ENCODE data around the gene ARMC2.
"Not testable (repeated sequence)": the region's sequence is repeated elsewhere in the genome, so short reads cannot be mapped to it uniquely, and the experiment has no call there.

Gene ARMC2

GRCh38 chr6:108878942-108879341 lies 30.7 kb downstream of the ARMC2 start:
- Histone ChIP-seq H3K27ac (ENCODE audit: low read depth in 2 of 2, low read length in 2 of 2) (no peak overlapping the region), H3K9ac (ENCODE audit: low read depth in 1 of 2, low read length in 2 of 2) (no peak overlapping the region), H3K4me3 (ENCODE audit: low read length in 2 of 2) (no peak overlapping the region), H3K27me3 (ENCODE audit: control insufficient read depth in 2 of 2, insufficient read depth in 2 of 2, low read length in 2 of 2) (no peaks in the 10 kb centered on the region), H3K9me3 (ENCODE audit: control insufficient read depth in 2 of 2, low read length in 2 of 2) (no peaks in the 10 kb centered on the region), H3K36me3 (ENCODE audit: control insufficient read depth in 2 of 2, insufficient read depth in 2 of 2, low read length in 2 of 2) (no peaks in the 10 kb centered on the region), H3K4me1 (ENCODE audit: control insufficient read depth in 2 of 2, insufficient read depth in 2 of 2, low read length in 2 of 2) (peaks cover 2 to 3% of the 10 kb centered on the region in 2 donors)

GRCh38 chr6:108883172-108883571 lies 35.0 kb downstream of the ARMC2 start:
- Histone ChIP-seq H3K4me3 (ENCODE audit: low read length in 2 of 2) (no peak overlapping the region), H3K9me3 (ENCODE audit: control insufficient read depth in 2 of 2, low read length in 2 of 2) (no peaks in the 10 kb centered on the region), H3K27ac (ENCODE audit: low read depth in 2 of 2, low read length in 2 of 2) (peak overlapping the region in 1 of 2 donors; percentile 12), H3K27me3 (ENCODE audit: control insufficient read depth in 2 of 2, insufficient read depth in 2 of 2, low read length in 2 of 2) (no peaks in the 10 kb centered on the region), H3K9ac (ENCODE audit: low read depth in 1 of 2, low read length in 2 of 2) (no peak overlapping the region), H3K36me3 (ENCODE audit: control insufficient read depth in 2 of 2, insufficient read depth in 2 of 2, low read length in 2 of 2) (no peaks in the 10 kb centered on the region), H3K4me1 (ENCODE audit: control insufficient read depth in 2 of 2, insufficient read depth in 2 of 2, low read length in 2 of 2) (no peaks in the 10 kb centered on the region)

- Histone ChIP-seq H3K36me3 (ENCODE audit: control insufficient read depth in 2 of 2, insufficient read depth in 2 of 2, low read length in 2 of 2) (no peaks in the 10 kb centered on the region), H3K4me3 (ENCODE audit: low read length in 2 of 2) (no peak overlapping the region), H3K9me3 (ENCODE audit: control insufficient read depth in 2 of 2, low read length in 2 of 2) (no peaks in the 10 kb centered on the region), H3K27me3 (ENCODE audit: control insufficient read depth in 2 of 2, insufficient read depth in 2 of 2, low read length in 2 of 2) (no peaks in the 10 kb centered on the region), H3K27ac (ENCODE audit: low read depth in 2 of 2, low read length in 2 of 2) (no peak overlapping the region), H3K9ac (ENCODE audit: low read depth in 1 of 2, low read length in 2 of 2) (no peak overlapping the region), H3K4me1 (ENCODE audit: control insufficient read depth in 2 of 2, insufficient read depth in 2 of 2, low read length in 2 of 2) (no peaks in the 10 kb centered on the region)
Measured at GRCh38 chr6:108884211-108885059, 36.2 kb downstream of the ARMC2 start.

- H3K4me1 ChIP-seq (ENCODE audit: control insufficient read depth in 2 of 2, insufficient read depth in 2 of 2, low read length in 2 of 2): no peaks in the 10 kb centered on the region
- no peaks in the 10 kb centered on the region for H3K27me3 ChIP-seq (ENCODE audit: control insufficient read depth in 2 of 2, insufficient read depth in 2 of 2, low read length in 2 of 2)
- no peak overlapping the region for H3K4me3 ChIP-seq (ENCODE audit: low read length in 2 of 2)
- H3K36me3 ChIP-seq (ENCODE audit: control insufficient read depth in 2 of 2, insufficient read depth in 2 of 2, low read length in 2 of 2): no peaks in the 10 kb centered on the region
- no peaks in the 10 kb centered on the region for H3K9me3 ChIP-seq (ENCODE audit: control insufficient read depth in 2 of 2, low read length in 2 of 2)
- no peak overlapping the region for H3K9ac ChIP-seq (ENCODE audit: low read depth in 1 of 2, low read length in 2 of 2)
- no peak overlapping the region for H3K27ac ChIP-seq (ENCODE audit: low read depth in 2 of 2, low read length in 2 of 2)
Measured at GRCh38 chr6:108888052-108888451, 39.8 kb downstream of the ARMC2 start.

- no peaks in the 10 kb centered on the region for H3K36me3 ChIP-seq (ENCODE audit: control insufficient read depth in 2 of 2, insufficient read depth in 2 of 2, low read length in 2 of 2)
- H3K9me3 ChIP-seq (ENCODE audit: control insufficient read depth in 2 of 2, low read length in 2 of 2): no peaks in the 10 kb centered on the region
- no peaks in the 10 kb centered on the region for H3K4me1 ChIP-seq (ENCODE audit: control insufficient read depth in 2 of 2, insufficient read depth in 2 of 2, low read length in 2 of 2)
- H3K27me3 ChIP-seq (ENCODE audit: control insufficient read depth in 2 of 2, insufficient read depth in 2 of 2, low read length in 2 of 2): no peaks in the 10 kb centered on the region
- H3K9ac ChIP-seq (ENCODE audit: low read depth in 1 of 2, low read length in 2 of 2): no peak overlapping the region
- no peak overlapping the region for H3K27ac ChIP-seq (ENCODE audit: low read depth in 2 of 2, low read length in 2 of 2)
- H3K4me3 ChIP-seq (ENCODE audit: low read length in 2 of 2): no peak overlapping the region
Measured at GRCh38 chr6:108888745-108889144, 40.5 kb downstream of the ARMC2 start.

GRCh38 chr6:108890898-108891297 lies 42.7 kb downstream of the ARMC2 start:
- not testable (repeated sequence) for H3K36me3 ChIP-seq (ENCODE audit: control insufficient read depth in 2 of 2, insufficient read depth in 2 of 2, low read length in 2 of 2); H3K27me3 ChIP-seq (ENCODE audit: control insufficient read depth in 2 of 2, insufficient read depth in 2 of 2, low read length in 2 of 2); H3K27ac ChIP-seq (ENCODE audit: low read depth in 2 of 2, low read length in 2 of 2)

GRCh38 chr6:108895571-108895970 lies 47.3 kb downstream of the ARMC2 start:
- Histone ChIP-seq H3K27me3 (ENCODE audit: control insufficient read depth in 2 of 2, insufficient read depth in 2 of 2, low read length in 2 of 2) (no peaks in the 10 kb centered on the region), H3K4me3 (ENCODE audit: low read length in 2 of 2) (no peak overlapping the region), H3K9ac (ENCODE audit: low read depth in 1 of 2, low read length in 2 of 2) (no peak overlapping the region), H3K9me3 (ENCODE audit: control insufficient read depth in 2 of 2, low read length in 2 of 2) (no peaks in the 10 kb centered on the region), H3K27ac (ENCODE audit: low read depth in 2 of 2, low read length in 2 of 2) (peak overlapping the region; percentile 41 to 71), H3K4me1 (ENCODE audit: control insufficient read depth in 2 of 2, insufficient read depth in 2 of 2, low read length in 2 of 2) (peaks cover 0 to 8% of the 10 kb centered on the region in 2 donors), H3K36me3 (ENCODE audit: control insufficient read depth in 2 of 2, insufficient read depth in 2 of 2, low read length in 2 of 2) (no peaks in the 10 kb centered on the region)

More at GRCh38 chr6:108890898-108891297, 42.7 kb downstream of the ARMC2 start:
- not testable (repeated sequence) for H3K9me3 ChIP-seq (ENCODE audit: control insufficient read depth in 2 of 2, low read length in 2 of 2); H3K4me1 ChIP-seq (ENCODE audit: control insufficient read depth in 2 of 2, insufficient read depth in 2 of 2, low read length in 2 of 2); H3K9ac ChIP-seq (ENCODE audit: low read depth in 1 of 2, low read length in 2 of 2); H3K4me3 ChIP-seq (ENCODE audit: low read length in 2 of 2)

- Histone ChIP-seq H3K27me3 (ENCODE audit: control insufficient read depth in 2 of 2, insufficient read depth in 2 of 2, low read length in 2 of 2) (no peaks in the 10 kb centered on the region), H3K9me3 (ENCODE audit: control insufficient read depth in 2 of 2, low read length in 2 of 2) (no peaks in the 10 kb centered on the region), H3K27ac (ENCODE audit: low read depth in 2 of 2, low read length in 2 of 2) (peak overlapping the region; percentile 29 to 76), H3K9ac (ENCODE audit: low read depth in 1 of 2, low read length in 2 of 2) (no peak overlapping the region), H3K36me3 (ENCODE audit: control insufficient read depth in 2 of 2, insufficient read depth in 2 of 2, low read length in 2 of 2) (no peaks in the 10 kb centered on the region), H3K4me3 (ENCODE audit: low read length in 2 of 2) (no peak overlapping the region), H3K4me1 (ENCODE audit: control insufficient read depth in 2 of 2, insufficient read depth in 2 of 2, low read length in 2 of 2) (peaks cover 0 to 8% of the 10 kb centered on the region in 2 donors)
Measured at GRCh38 chr6:108896111-108896661, 48.0 kb downstream of the ARMC2 start.

- Histone ChIP-seq H3K4me3 (ENCODE audit: low read length in 2 of 2) (no peak overlapping the region), H3K27ac (ENCODE audit: low read depth in 2 of 2, low read length in 2 of 2) (no peak overlapping the region), H3K4me1 (ENCODE audit: control insufficient read depth in 2 of 2, insufficient read depth in 2 of 2, low read length in 2 of 2) (peaks cover 3 to 11% of the 10 kb centered on the region in 2 donors), H3K27me3 (ENCODE audit: control insufficient read depth in 2 of 2, insufficient read depth in 2 of 2, low read length in 2 of 2) (no peaks in the 10 kb centered on the region), H3K36me3 (ENCODE audit: control insufficient read depth in 2 of 2, insufficient read depth in 2 of 2, low read length in 2 of 2) (no peaks in the 10 kb centered on the region), H3K9me3 (ENCODE audit: control insufficient read depth in 2 of 2, low read length in 2 of 2) (no peaks in the 10 kb centered on the region), H3K9ac (ENCODE audit: low read depth in 1 of 2, low read length in 2 of 2) (no peak overlapping the region)
Measured at GRCh38 chr6:108897371-108897770, 49.1 kb downstream of the ARMC2 start.

- H3K4me1 ChIP-seq (ENCODE audit: control insufficient read depth in 2 of 2, insufficient read depth in 2 of 2, low read length in 2 of 2): peaks cover 7 to 8% of the 10 kb centered on the region in 2 donors
Measured at GRCh38 chr6:108902382-108902792, 54.2 kb downstream of the ARMC2 start.

More at GRCh38 chr6:108902382-108902792, 54.2 kb downstream of the ARMC2 start:
- H3K27me3 ChIP-seq (ENCODE audit: control insufficient read depth in 2 of 2, insufficient read depth in 2 of 2, low read length in 2 of 2): no peaks in the 10 kb centered on the region
- no peak overlapping the region for H3K9ac ChIP-seq (ENCODE audit: low read depth in 1 of 2, low read length in 2 of 2)
- peak overlapping the region; percentile 25 to 56 for H3K27ac ChIP-seq (ENCODE audit: low read depth in 2 of 2, low read length in 2 of 2)
- H3K36me3 ChIP-seq (ENCODE audit: control insufficient read depth in 2 of 2, insufficient read depth in 2 of 2, low read length in 2 of 2): no peaks in the 10 kb centered on the region
- H3K9me3 ChIP-seq (ENCODE audit: control insufficient read depth in 2 of 2, low read length in 2 of 2): no peaks in the 10 kb centered on the region
- H3K4me3 ChIP-seq (ENCODE audit: low read length in 2 of 2): no peak overlapping the region

All from mucosa of rectum (tissue), 2 donors.